T-helper 22 cell (primary cell): ENCODE data around the gene GAS7.

Source experiments
- DNase-seq: peaks from one replicate; pipeline ENCODE4 v3.0.0-alpha.2; 2020; ENCODE audit warnings: low read depth

Gene GAS7

DNA sequence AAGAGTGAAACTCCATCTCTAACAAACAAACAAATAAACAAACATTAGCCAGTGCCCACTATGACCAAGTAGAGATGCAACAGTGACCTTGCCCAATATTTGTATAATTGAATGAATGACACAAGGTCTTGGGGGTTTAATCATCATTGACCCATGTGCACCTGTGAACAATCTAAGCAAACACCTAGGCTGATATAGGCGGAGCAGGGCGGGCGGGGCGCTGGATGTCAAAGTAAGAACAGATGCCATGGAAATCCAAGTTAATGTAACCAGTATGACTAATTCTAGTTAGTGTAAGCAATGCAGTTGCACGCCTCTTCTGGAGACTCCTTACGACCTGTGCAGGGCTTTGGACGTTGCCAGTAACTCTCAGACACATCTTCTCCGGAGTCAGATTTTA lies 310.9 kb downstream of the GAS7 start:
- no peak for DNase-seq

DNA sequence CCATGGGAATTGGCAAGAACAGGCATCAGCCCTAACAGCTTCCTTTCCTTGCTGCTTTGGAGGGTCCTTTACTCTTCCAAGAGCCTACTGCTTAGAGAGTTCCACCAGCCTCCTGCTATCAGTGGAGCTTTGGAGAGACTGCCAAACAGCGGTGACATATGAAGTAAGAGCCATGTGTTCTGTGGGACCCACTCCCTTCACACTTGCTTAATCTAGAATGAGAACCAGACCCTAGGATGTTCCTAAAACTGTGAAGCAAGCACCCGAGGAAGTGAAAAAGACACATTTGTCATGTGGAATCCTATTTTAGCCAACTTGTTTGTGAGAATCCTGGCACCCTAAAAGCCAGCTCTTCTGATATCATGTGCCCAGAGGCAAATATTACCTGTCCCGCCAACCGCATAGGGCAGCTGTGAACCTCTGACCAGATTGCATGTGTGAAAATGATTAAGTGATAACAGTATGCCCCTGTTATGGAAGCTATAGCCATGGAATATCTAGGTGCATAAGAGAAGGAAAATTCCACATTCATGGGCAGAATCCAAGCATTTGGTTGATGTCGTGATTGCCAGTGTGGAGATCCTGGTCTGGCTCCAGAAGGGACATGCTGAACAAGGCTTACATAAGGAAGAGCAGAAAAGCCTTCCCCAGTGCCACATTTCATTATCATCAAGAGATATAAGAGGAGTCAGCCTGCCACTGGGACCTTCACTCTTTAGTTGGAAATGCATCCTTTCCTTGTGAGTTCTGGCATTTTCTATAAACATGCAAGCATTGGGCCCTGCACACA lies 312.1 kb downstream of the GAS7 start:
- DNase-seq: no peak

DNA sequence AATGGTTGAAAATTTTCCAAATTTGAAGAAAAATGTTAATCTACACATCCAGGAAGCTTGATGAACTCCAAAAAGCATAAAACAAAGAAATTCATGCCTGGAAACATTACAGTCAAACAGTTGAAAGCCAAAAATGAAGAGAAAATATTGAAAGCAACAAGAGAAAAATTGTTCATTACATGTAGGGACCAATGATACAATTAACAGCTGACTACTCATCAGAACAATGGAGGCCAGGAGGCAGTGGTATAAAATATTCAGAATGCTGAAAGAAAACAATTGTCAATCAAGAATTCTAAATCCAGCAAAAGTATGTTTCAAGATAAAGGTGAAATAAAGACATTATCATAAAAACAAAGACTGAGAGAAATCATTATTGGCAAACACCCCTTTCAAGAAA lies 315.0 kb downstream of the GAS7 start:
- DNase-seq: no peak

DNA sequence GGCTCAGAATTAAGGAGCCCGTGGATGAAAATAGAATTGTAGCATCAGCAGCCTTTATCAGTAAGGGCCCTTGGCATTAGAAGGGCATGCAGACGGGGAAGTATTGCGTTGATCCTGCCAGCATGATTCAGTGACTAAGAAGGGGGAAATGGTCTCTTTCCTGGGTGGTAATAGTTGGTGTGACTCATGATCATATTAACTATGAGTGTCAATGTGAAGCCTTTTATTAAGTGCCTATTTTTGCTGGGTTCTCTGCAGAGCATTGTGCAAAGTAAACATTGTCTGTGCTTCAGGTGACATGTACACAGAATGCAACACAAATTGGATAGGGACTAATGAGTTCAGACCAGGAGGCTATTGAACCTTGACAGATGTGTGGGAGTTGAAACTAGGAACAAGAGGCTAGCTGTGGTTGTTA lies 317.8 kb downstream of the GAS7 start:
- DNase-seq: no peak

GRCh38 chr17:9878786-9879525 lies 319.4 kb downstream of the GAS7 start:
- no peak for DNase-seq

DNA sequence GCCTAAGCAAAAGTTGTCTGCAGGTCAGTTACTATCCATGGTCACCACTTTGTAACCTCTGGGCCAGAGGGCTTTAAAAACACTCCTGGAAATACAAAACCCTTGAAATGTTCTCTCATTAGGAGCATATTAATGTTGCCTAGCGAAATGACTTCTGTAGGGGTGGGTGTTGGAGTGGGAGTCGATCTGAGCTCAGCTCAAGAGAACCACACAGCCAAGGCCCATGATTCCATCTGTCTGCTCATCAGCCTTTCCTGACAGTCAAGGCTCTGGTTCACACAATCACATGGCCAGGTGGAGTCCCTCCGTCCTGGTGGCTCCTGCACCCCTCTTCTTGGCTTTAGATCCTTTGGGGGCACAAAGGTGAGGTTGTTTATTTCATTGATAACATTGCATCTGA lies 320.1 kb downstream of the GAS7 start:
- no peak for DNase-seq

- DNase-seq: no peak
These were observed 323.0 kb downstream of the GAS7 start for GRCh38 chr17:9875441-9875840.

- no peak for DNase-seq
These were observed 323.7 kb downstream of the GAS7 start for GRCh38 chr17:9874722-9875121.

GRCh38 chr17:9872852-9873251 lies 325.6 kb downstream of the GAS7 start:
- DNase-seq: no peak

DNA sequence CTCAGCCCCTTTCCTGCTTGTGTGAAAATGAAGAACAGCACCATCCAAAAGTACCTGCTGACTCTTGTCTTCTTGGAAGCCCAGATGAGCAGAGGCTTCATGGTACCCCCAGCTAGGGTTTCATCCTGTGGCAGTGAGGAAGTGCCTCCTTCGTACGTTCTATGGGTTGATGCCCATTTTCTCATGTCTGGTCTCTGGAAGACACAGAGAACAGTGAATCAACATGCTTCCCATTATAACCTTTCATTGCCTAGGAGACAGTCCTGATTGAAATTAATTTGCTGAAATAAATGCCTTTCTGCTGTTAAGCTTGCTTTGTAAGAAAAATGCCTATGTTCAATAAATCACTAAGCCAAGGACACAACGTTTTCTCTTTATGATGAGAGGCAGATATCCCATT lies 329.9 kb downstream of the GAS7 start:
- no peak for DNase-seq

- DNase-seq: no peak
These were observed 332.8 kb downstream of the GAS7 start for GRCh38 chr17:9865586-9865985.

GRCh38 chr17:9862949-9863348 lies 335.5 kb downstream of the GAS7 start:
- DNase-seq: no peak

- no peak for DNase-seq
These were observed 336.2 kb downstream of the GAS7 start for GRCh38 chr17:9862220-9862619.

GRCh38 chr17:9860851-9861250 lies 337.6 kb downstream of the GAS7 start:
- DNase-seq: no peak
